ENCODE measurements around the gene COBL. TPM values are rescaled to one million over a fixed set of nuclear protein-coding genes. Genes with fewer than 3 reads are reported as not detected.

The COBL gene
- total RNA-seq, 1 experiment from 2014 or later, result 49.9 TPM

- no peak for TF ChIP-seq CTCF (IDR thresholded peaks at IDR 0.05; ENCODE audit: unreplicated experiment)
- intact Hi-C loops (cut with micrococcal nuclease; ENCODE audit: unreplicated experiment), result no loop called here
- H3K4me3 Mint-ChIP-seq (ENCODE audit: low read depth, unreplicated experiment), result no peak overlapping the region
- H3K9me3 Mint-ChIP-seq (ENCODE audit: low read depth, unreplicated experiment), result no peaks in the 10 kb centered on the region
- no TSS peak for BruUV-seq (replicated peaks)
- H3K27me3 Mint-ChIP-seq (ENCODE audit: unreplicated experiment), result no peaks in the 10 kb centered on the region
- DNase-seq, result no peak
- CTCF ChIA-PET, result interaction anchor here (1.1 to 2.1 kb wide), 3 partner anchors 12 to 19 kb away, joined by 4 to 8 read pairs (median 7); no protein-coding TSS in a partner anchor
- no peaks in the 10 kb centered on the region for H3K36me3 Mint-ChIP-seq (ENCODE audit: insufficient read depth, unreplicated experiment)
- H3K4me1 Mint-ChIP-seq (ENCODE audit: low read depth, unreplicated experiment), result peaks cover under 1% of the 10 kb centered on the region
- H3K27ac Mint-ChIP-seq (ENCODE audit: unreplicated experiment), result no peak overlapping the region
Measured at GRCh38 chr7:51244053-51244452, 72.6 kb downstream of the COBL start.

- no peak for DNase-seq
- Mint-ChIP-seq H3K4me1 (ENCODE audit: low read depth, unreplicated experiment) (no peaks in the 10 kb centered on the region), H3K36me3 (ENCODE audit: insufficient read depth, unreplicated experiment) (no peaks in the 10 kb centered on the region), H3K27me3 (ENCODE audit: unreplicated experiment) (no peaks in the 10 kb centered on the region), H3K4me3 (ENCODE audit: low read depth, unreplicated experiment) (no peak overlapping the region), H3K27ac (ENCODE audit: unreplicated experiment) (no peak overlapping the region), H3K9me3 (ENCODE audit: low read depth, unreplicated experiment) (no peaks in the 10 kb centered on the region)
- intact Hi-C loops (cut with micrococcal nuclease; ENCODE audit: unreplicated experiment), result no loop called here
- TF ChIP-seq CTCF (IDR thresholded peaks at IDR 0.05; ENCODE audit: unreplicated experiment), result no peak
- BruUV-seq (replicated peaks), result no TSS peak
- CTCF ChIA-PET, result interaction anchor here (1.1 to 2.1 kb wide), 3 partner anchors 12 to 20 kb away, joined by 4 to 8 read pairs (median 7); no protein-coding TSS in a partner anchor
Measured at GRCh38 chr7:51243631-51244030, 73.0 kb downstream of the COBL start.

GRCh38 chr7:51242881-51243518 is 73.6 kb downstream of the COBL start:
- H3K9me3 Mint-ChIP-seq (ENCODE audit: low read depth, unreplicated experiment), result no peaks in the 10 kb centered on the region
- no TSS peak for BruUV-seq (replicated peaks)
- CTCF ChIA-PET, result interaction anchor here (0.6 to 2.1 kb wide), 5 partner anchors 13 to 125 kb away, joined by 3 to 8 read pairs (median 5); no protein-coding TSS in a partner anchor
- H3K4me3 Mint-ChIP-seq (ENCODE audit: low read depth, unreplicated experiment), result no peak overlapping the region
- TF ChIP-seq CTCF (IDR thresholded peaks at IDR 0.05; ENCODE audit: unreplicated experiment), result no peak
- intact Hi-C loops (cut with micrococcal nuclease; ENCODE audit: unreplicated experiment), result no loop called here
- H3K27ac Mint-ChIP-seq (ENCODE audit: unreplicated experiment), result no peak overlapping the region
- H3K4me1 Mint-ChIP-seq (ENCODE audit: low read depth, unreplicated experiment), result no peaks in the 10 kb centered on the region
- H3K36me3 Mint-ChIP-seq (ENCODE audit: insufficient read depth, unreplicated experiment), result no peaks in the 10 kb centered on the region
- no peaks in the 10 kb centered on the region for H3K27me3 Mint-ChIP-seq (ENCODE audit: unreplicated experiment)
- no peak for DNase-seq

GRCh38 chr7:51242007-51242691 is 74.5 kb downstream of the COBL start:
- no TSS peak for BruUV-seq (replicated peaks)
- Mint-ChIP-seq H3K27me3 (ENCODE audit: unreplicated experiment) (no peaks in the 10 kb centered on the region), H3K9me3 (ENCODE audit: low read depth, unreplicated experiment) (no peaks in the 10 kb centered on the region), H3K4me3 (ENCODE audit: low read depth, unreplicated experiment) (no peak overlapping the region), H3K4me1 (ENCODE audit: low read depth, unreplicated experiment) (no peaks in the 10 kb centered on the region), H3K27ac (ENCODE audit: unreplicated experiment) (no peak overlapping the region), H3K36me3 (ENCODE audit: insufficient read depth, unreplicated experiment) (no peaks in the 10 kb centered on the region)
- TF ChIP-seq CTCF (IDR thresholded peaks at IDR 0.05; ENCODE audit: unreplicated experiment), result no peak
- CTCF ChIA-PET, result interaction anchor here (0.6 to 2.1 kb wide), 5 partner anchors 14 to 126 kb away, joined by 3 to 8 read pairs (median 5); no protein-coding TSS in a partner anchor
- no peak for DNase-seq
- intact Hi-C loops (cut with micrococcal nuclease; ENCODE audit: unreplicated experiment), result no loop called here

Data from Calu3 (cell line).